GM12878 (cell line): ENCODE measurements around the gene ANGPTL2.

Experiments
- BHLHE40 ChIP-seq, 2 experiments: fragments of 450-650 bp in 1 of 2; IDR thresholded peaks; 2 replicates each; pipeline ENCODE4 v1.6.1; 2011 to 2017; ENCODE audit warnings: low read depth in 2 of 2, borderline replicate concordance in 1 of 2, improper control_type of control experiment in 1 of 2, low read length in 1 of 2, mild to moderate bottlenecking in 1 of 2
- BRCA1 ChIP-seq: IDR thresholded peaks from 2 replicates; pipeline ENCODE4 v1.6.1; 2011; ENCODE audit warnings: low read depth, low read length, improper control_type of control experiment
- CTCF ChIP-seq, 3 experiments: IDR thresholded peaks in 2 of 3; conservative IDR thresholded peaks in 1 of 3; 2 replicates each; pipeline ENCODE4 v1.5.1; 2011; ENCODE audit warnings: low read depth in 3 of 3, low read length in 3 of 3, mild to moderate bottlenecking in 3 of 3, control low read depth in 2 of 3, moderate library complexity in 2 of 3, inconsistent platforms in 1 of 3, mixed read lengths in 1 of 3; ENCODE audit not compliant: control insufficient read depth in 2 of 3, insufficient read depth in 1 of 3; ENCODE audit errors: extremely low read depth in 1 of 3
- EZH2 ChIP-seq: IDR thresholded peaks from 2 replicates; pipeline ENCODE4 v1.6.1; 2012; ENCODE audit warnings: low read depth, mild to moderate bottlenecking, control low read depth, inconsistent platforms, low read length, borderline replicate concordance; ENCODE audit not compliant: control insufficient read depth
- GABPA ChIP-seq: IDR thresholded peaks from 2 replicates; pipeline ENCODE4 v1.6.1; 2014; ENCODE audit warnings: antibody characterized with exemption, low read depth, mild to moderate bottlenecking, inconsistent platforms
- HDGF ChIP-seq: fragments of 450-650 bp; IDR thresholded peaks from 2 replicates; pipeline ENCODE4 v1.6.1; 2016; ENCODE audit warnings: antibody characterized with exemption
- POLR2A ChIP-seq: IDR thresholded peaks from 2 replicates; pipeline ENCODE4 v1.6.1; 2011; ENCODE audit warnings: low read depth, mild to moderate bottlenecking, low read length
- SP1 ChIP-seq: IDR thresholded peaks from one replicate; pipeline ENCODE4 v1.6.1; 2011; ENCODE audit warnings: low read depth, low read length
- SPI1 ChIP-seq: IDR thresholded peaks from 2 replicates; pipeline ENCODE4 v1.6.1; 2011; ENCODE audit warnings: low read depth, mild to moderate bottlenecking, low read length, moderate library complexity, borderline replicate concordance; ENCODE audit not compliant: insufficient read depth
- SREBF2 ChIP-seq: IDR thresholded peaks from 2 replicates; pipeline ENCODE4 v1.6.1; 2012; ENCODE audit warnings: mild to moderate bottlenecking, low read length
- USF1 ChIP-seq: IDR thresholded peaks from 2 replicates; pipeline ENCODE4 v1.6.1; 2011; ENCODE audit warnings: borderline replicate concordance, low read depth, mild to moderate bottlenecking, moderate library complexity, mixed read lengths, low read length; ENCODE audit not compliant: insufficient read depth; ENCODE audit errors: extremely low read length
- ZNF207 ChIP-seq: fragments of 450-650 bp; IDR thresholded peaks from 2 replicates; pipeline ENCODE4 v1.6.1; 2014; ENCODE audit warnings: antibody characterized with exemption, mild to moderate bottlenecking, borderline replicate concordance
- TF ChIP-seq, protein P1 (sequence below): IDR thresholded peaks from 2 replicates; pipeline ENCODE4 v1.6.1; 2012; ENCODE audit warnings: mild to moderate bottlenecking, low read depth, low read length

DNA sequence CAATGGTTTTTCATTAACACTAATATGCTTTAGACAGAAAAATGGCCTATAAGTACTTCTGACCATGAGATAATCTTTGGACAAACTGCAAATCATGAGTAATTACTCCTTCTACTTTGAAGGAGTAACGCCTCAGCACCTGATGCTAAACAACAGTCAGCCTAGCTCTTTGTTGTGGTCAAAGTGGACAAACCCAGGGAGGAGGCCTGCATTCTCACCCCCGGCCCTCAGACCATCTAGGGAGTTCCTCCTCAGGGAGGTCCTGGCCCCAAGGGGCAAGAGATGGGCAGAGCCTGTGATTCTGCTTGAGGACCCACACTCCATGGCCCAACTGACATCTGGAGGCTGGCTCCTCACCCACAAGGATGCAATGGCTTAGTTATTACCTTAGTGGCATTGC is 48.2 kb upstream of the ANGPTL2 start:
- no peak for TF ChIP-seq CTCF (IDR thresholded peaks at IDR 0.05 in 2 of 3, conservative IDR thresholded peaks at IDR 0.05 in 1 of 3; ENCODE audit: control insufficient read depth in 2 of 3, extremely low read depth in 1 of 3, insufficient read depth in 1 of 3, low read depth in 3 of 3, low read length in 3 of 3)
- TF ChIP-seq SP1 = no peak
- TF ChIP-seq EZH2 = no peak
- TF ChIP-seq HDGF = 0 out of 2 replicates have a peak, but pooled peaks have one; percentile 30
- no peak for TF ChIP-seq GABPA
- peak; percentile 87 to 92; a peak in 3 of 4 replicates for TF ChIP-seq BHLHE40 (IDR thresholded peaks at IDR 0.05; ENCODE audit: borderline replicate concordance in 1 of 2, low read depth in 2 of 2, low read length in 1 of 2)
- TF ChIP-seq ZNF207 = no peak
- TF ChIP-seq BRCA1 = no peak
- no peak for TF ChIP-seq POLR2A
- TF ChIP-seq SREBF2 = no peak
- TF ChIP-seq, protein P1, sequence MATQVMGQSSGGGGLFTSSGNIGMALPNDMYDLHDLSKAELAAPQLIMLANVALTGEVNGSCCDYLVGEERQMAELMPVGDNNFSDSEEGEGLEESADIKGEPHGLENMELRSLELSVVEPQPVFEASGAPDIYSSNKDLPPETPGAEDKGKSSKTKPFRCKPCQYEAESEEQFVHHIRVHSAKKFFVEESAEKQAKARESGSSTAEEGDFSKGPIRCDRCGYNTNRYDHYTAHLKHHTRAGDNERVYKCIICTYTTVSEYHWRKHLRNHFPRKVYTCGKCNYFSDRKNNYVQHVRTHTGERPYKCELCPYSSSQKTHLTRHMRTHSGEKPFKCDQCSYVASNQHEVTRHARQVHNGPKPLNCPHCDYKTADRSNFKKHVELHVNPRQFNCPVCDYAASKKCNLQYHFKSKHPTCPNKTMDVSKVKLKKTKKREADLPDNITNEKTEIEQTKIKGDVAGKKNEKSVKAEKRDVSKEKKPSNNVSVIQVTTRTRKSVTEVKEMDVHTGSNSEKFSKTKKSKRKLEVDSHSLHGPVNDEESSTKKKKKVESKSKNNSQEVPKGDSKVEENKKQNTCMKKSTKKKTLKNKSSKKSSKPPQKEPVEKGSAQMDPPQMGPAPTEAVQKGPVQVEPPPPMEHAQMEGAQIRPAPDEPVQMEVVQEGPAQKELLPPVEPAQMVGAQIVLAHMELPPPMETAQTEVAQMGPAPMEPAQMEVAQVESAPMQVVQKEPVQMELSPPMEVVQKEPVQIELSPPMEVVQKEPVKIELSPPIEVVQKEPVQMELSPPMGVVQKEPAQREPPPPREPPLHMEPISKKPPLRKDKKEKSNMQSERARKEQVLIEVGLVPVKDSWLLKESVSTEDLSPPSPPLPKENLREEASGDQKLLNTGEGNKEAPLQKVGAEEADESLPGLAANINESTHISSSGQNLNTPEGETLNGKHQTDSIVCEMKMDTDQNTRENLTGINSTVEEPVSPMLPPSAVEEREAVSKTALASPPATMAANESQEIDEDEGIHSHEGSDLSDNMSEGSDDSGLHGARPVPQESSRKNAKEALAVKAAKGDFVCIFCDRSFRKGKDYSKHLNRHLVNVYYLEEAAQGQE = no peak
- no peak for TF ChIP-seq USF1
- no peak for TF ChIP-seq SPI1
